GM12878 (cell line): ENCODE results near the gene BRINP3. TPM values are rescaled to one million over a fixed set of nuclear protein-coding genes. Genes with fewer than 3 reads are reported as not detected.

Experiments used
- ATAC-seq: fragments of 200-7000 bp; cut with Tn5 transposase; 3 replicates; pipeline ENCODE4 v1.9.1; 2020; ENCODE audit warnings: mild to moderate bottlenecking, moderate library complexity
- BruUV-seq: library from RNA; stranded (reverse); fragments of 400-500 nt; replicated peaks from 2 replicates; lab custom pipeline; 2021; lab: Mats Ljungman, UMichigan
- CTCF ChIA-PET: fragments of 300-600 bp; sonication (Branson Sonifier 250); formaldehyde crosslinking; extraction: SDS; loops from one replicate; lab custom pipeline; 2021; ENCODE audit warnings: inconsistent platforms; lab: Yijun Ruan, JAX
- POLR2A ChIA-PET: fragments of 350-600 bp; formaldehyde crosslinking; extraction: SDS; loops from one replicate; lab custom pipeline; 2021; ENCODE audit warnings: inconsistent platforms; lab: Charles Lee
- RAD21 ChIA-PET: fragments of 300-600 bp; sonication (Branson Sonifier 250); formaldehyde crosslinking; loops from one replicate; lab custom pipeline; 2023; ENCODE audit warnings: antibody characterized with exemption; ENCODE audit not compliant: unreplicated experiment; lab: Charles Lee
- SMC1A ChIA-PET: fragments of 300-600 bp; sonication (Branson Sonifier 250); formaldehyde crosslinking; loops from one replicate; lab custom pipeline; 2023; ENCODE audit not compliant: unreplicated experiment, uncharacterized antibody; lab: Charles Lee
- DNase-seq: peaks from one replicate; pipeline ENCODE4 v3.0.0-alpha.2; 2011; ENCODE audit warnings: low read depth, low spot score
- FAIRE-seq: peaks from 3 replicates; lab custom pipeline; 2011; peaks lifted over from hg19 to GRCh38; lab: Jason Lieb, UNC
- H2AFZ ChIP-seq: 2 replicates; pipeline ENCODE4 v1.6.0; 2011; ENCODE audit warnings: low read depth, low read length, control low read depth; ENCODE audit not compliant: control insufficient read depth
- H3K27ac ChIP-seq: 2 replicates; pipeline ENCODE4 v1.5.1; 2011; ENCODE audit warnings: control low read depth; ENCODE audit not compliant: control insufficient read depth, insufficient read depth
- H3K27me3 ChIP-seq, 2 experiments: replicated peaks in 1 of 2; 2 replicates each; pipeline versions ENCODE4 v1.6.0 to v1.6.1; 2011; ENCODE audit warnings: low read length in 1 of 2; ENCODE audit not compliant: control insufficient read depth in 2 of 2, insufficient read depth in 2 of 2
- H3K36me3 ChIP-seq, 2 experiments: 2 replicates each; pipeline ENCODE4 v1.5.1; 2011; ENCODE audit warnings: low read length in 1 of 2; ENCODE audit not compliant: control insufficient read depth in 2 of 2, insufficient read depth in 2 of 2
- H3K4me1 ChIP-seq: 2 replicates; pipeline ENCODE4 v1.6.1; 2011; ENCODE audit warnings: mild to moderate bottlenecking, low read length, moderate library complexity, mixed read lengths; ENCODE audit not compliant: control insufficient read depth, insufficient read depth
- H3K4me2 ChIP-seq: 2 replicates; pipeline ENCODE4 v1.6.0; 2011; ENCODE audit warnings: control low read depth; ENCODE audit not compliant: control insufficient read depth, insufficient read depth
- H3K4me3 ChIP-seq: fragments of 200-600 bp; sonication (generic); 2 replicates; pipeline ENCODE4 v1.5.1; 2016
- H3K79me2 ChIP-seq: 2 replicates; pipeline ENCODE4 v1.6.0; 2011; ENCODE audit warnings: low read length; ENCODE audit not compliant: control insufficient read depth, insufficient read depth
- H3K9ac ChIP-seq: 2 replicates; pipeline ENCODE4 v1.8.0; 2011; ENCODE audit warnings: low read length, control low read depth, mixed read lengths; ENCODE audit not compliant: control insufficient read depth, insufficient read depth
- H3K9me3 ChIP-seq: replicated peaks from 3 replicates; pipeline ENCODE4 v1.5.1; 2011; ENCODE audit warnings: mild to moderate bottlenecking, low read length; ENCODE audit not compliant: control insufficient read depth, insufficient read depth
- H4K20me1 ChIP-seq: 2 replicates; pipeline ENCODE4 v1.6.0; 2011; ENCODE audit not compliant: control insufficient read depth, insufficient read depth
- CBX3 ChIP-seq: fragments of 200-600 bp; sonication (generic); IDR thresholded peaks from 2 replicates; pipeline ENCODE4 v1.6.1; 2016; ENCODE audit warnings: low read depth, borderline replicate concordance
- CEBPB ChIP-seq, 2 experiments: fragments of 150-350 bp in 1 of 2; IDR thresholded peaks; 2 replicates each; pipeline ENCODE4 v1.6.1; 2012 to 2014; ENCODE audit warnings: low read depth in 2 of 2, low read length in 2 of 2, borderline replicate concordance in 1 of 2, inconsistent platforms in 1 of 2
- CREB1 ChIP-seq: IDR thresholded peaks from 2 replicates; pipeline ENCODE4 v1.6.1; 2012; ENCODE audit warnings: low read depth, mild to moderate bottlenecking, inconsistent platforms
- NFYB ChIP-seq: IDR thresholded peaks from 2 replicates; pipeline ENCODE4 v1.6.1; 2011; ENCODE audit warnings: low read depth, mild to moderate bottlenecking, low read length, improper control_type of control experiment, moderate library complexity; ENCODE audit not compliant: insufficient read depth
- NR2C2 ChIP-seq: IDR thresholded peaks from 2 replicates; pipeline ENCODE4 v1.6.1; 2011; ENCODE audit warnings: borderline replicate concordance, low read depth; ENCODE audit not compliant: control insufficient read depth, insufficient read length
- PAX8 ChIP-seq: fragments of 450-650 bp; IDR thresholded peaks from 2 replicates; pipeline ENCODE4 v1.6.1; 2017; ENCODE audit warnings: mild to moderate bottlenecking, moderate library complexity
- PRDM15 ChIP-seq: fragments of 450-650 bp; formaldehyde crosslinking; IDR thresholded peaks from 2 replicates; pipeline ENCODE4 v1.4.0; 2020; ENCODE audit warnings: mild to moderate bottlenecking, moderate library complexity
- WGBS: methylation state at CpG from one replicate; pipeline ENCODE4 v1.1.6; 2016; ENCODE audit warnings: low lambda C conversion rate; ENCODE audit not compliant: insufficient replicate concordance, insufficient coverage; ENCODE audit errors: missing lambda C conversion rate; 5-methylcytosine and 5-hydroxymethylcytosine counted together
- in situ Hi-C: fragments of 300-500 bp; cut with MboI; formaldehyde crosslinking; loops from 9 replicates; pipeline ENCODE4 v1.14.3; 2018; ENCODE audit warnings: mixed read lengths
- intact Hi-C: fragments of 100-400 bp; cut with micrococcal nuclease; formaldehyde crosslinking; loops from one replicate; pipeline ENCODE4 v1.14.2; 2022; ENCODE audit not compliant: unreplicated experiment
- polyA plus RNA-seq, 11 experiments: library from polyadenylated mRNA; depleted of rRNA in 4 of 11; unstranded in 6 of 11; stranded (reverse) in 5 of 11; fragments of >200 nt; fragmentation: Nextera tagmentation in 4 of 11; fragmentation: Illumina TruSeq in 1 of 11; extraction: Ambion mirVana in 4 of 11; extraction: Trizol in 1 of 11; gene quantifications; 1 replicate in 1 of 11; 2 replicates in 10 of 11; pipeline versions ENCODE4 v1.2.1 to v1.2.3, GENCODE V29; 2011 to 2016; ENCODE audit warnings: inconsistent platforms in 2 of 11, missing spikeins in 2 of 11, low read depth in 1 of 11
- total RNA-seq, 4 experiments: library from RNA; depleted of rRNA in 3 of 4; stranded (reverse); fragments of >200 nt in 3 of 4; fragmentation: Illumina TruSeq in 1 of 4; extraction: Trizol in 1 of 4; gene quantifications; 2 replicates each; pipeline versions ENCODE4 v1.2.1 to v1.2.3, GENCODE V29; 2013 to 2021

Gene BRINP3
- total and polyA plus RNA-seq, 10 of the 15 experiments (the other 5 are each of a cell fraction or from before 2014, with no cell fraction given) = under 0.01 TPM; not detected in 9

GRCh38 chr1:190179817-190180216, 297.8 kb downstream of the BRINP3 start:
- no peak overlapping the region for H3K4me2 ChIP-seq
- H3K4me3 ChIP-seq = no peak overlapping the region
- no peaks in the 10 kb centered on the region for H3K36me3 ChIP-seq
- in situ Hi-C loops (no loop called here), intact Hi-C loops (no loop called here)
- no peaks in the 10 kb centered on the region for H3K4me1 ChIP-seq
- WGBS = 0% methylated on average over 3 of the region's 3 CpGs
- RAD21 ChIA-PET = no interaction called here
- ATAC-seq (no peak), DNase-seq (no peak), FAIRE-seq (no peak)
- SMC1A ChIA-PET = no interaction called here
- no peak overlapping the region for H2AFZ ChIP-seq
- H3K27me3 ChIP-seq = no peaks in the 10 kb centered on the region
- no peaks in the 10 kb centered on the region for H3K79me2 ChIP-seq
- CTCF ChIA-PET = no interaction called here
- H3K27ac ChIP-seq = no peak overlapping the region
- no peaks in the 10 kb centered on the region for H4K20me1 ChIP-seq
- no TSS peak for BruUV-seq
- H3K9me3 ChIP-seq = no peaks in the 10 kb centered on the region
- H3K9ac ChIP-seq = no peak overlapping the region
- POLR2A ChIA-PET = no interaction called here
- TF ChIP-seq PRDM15 (CRISPR knock-in tag) (no peak), CEBPB (IDR thresholded peaks at IDR 0.05; ENCODE audit: borderline replicate concordance in 1 of 2, low read depth in 2 of 2, low read length in 2 of 2) (no peak), CREB1 (no peak), CBX3 (no peak), NR2C2 (no peak), NFYB (no peak), PAX8 (no peak)
